ENCODE data around the gene ARL6IP4. TPM values are rescaled to one million over a fixed set of nuclear protein-coding genes. Genes with fewer than 3 reads are reported as not detected.

Gene ARL6IP4
- total RNA-seq, 2 donors from 2014 or later: 173 to 228 TPM

GRCh38 chr12:123001464-123001863, 21.0 kb downstream of the ARL6IP4 start:
- DNase-seq (ENCODE audit: low spot score) (no peak), ATAC-seq (ENCODE audit: insufficient number of reproducible peaks, low FRiP score, low read depth) (no peak)
- no peaks in the 10 kb centered on the region for H3K4me1 ChIP-seq (ENCODE audit: control insufficient read depth in 1 of 2, low read depth in 2 of 2)
- H3K27ac ChIP-seq: no peak overlapping the region
- no peaks in the 10 kb centered on the region for H3K9me3 ChIP-seq
- TF ChIP-seq CTCF (IDR thresholded peaks at IDR 0.05): no peak
- no peaks in the 10 kb centered on the region for H3K27me3 ChIP-seq (replicated peaks; ENCODE audit: insufficient read depth)
- H3K36me3 ChIP-seq: peaks cover 7% of the 10 kb centered on the region
- no peak overlapping the region for H3K4me3 ChIP-seq

GRCh38 chr12:123003257-123003656, 22.8 kb downstream of the ARL6IP4 start:
- Histone ChIP-seq H3K27me3 (replicated peaks; ENCODE audit: insufficient read depth) (no peaks in the 10 kb centered on the region), H3K4me3 (no peak overlapping the region), H3K4me1 (ENCODE audit: control insufficient read depth in 1 of 2, low read depth in 2 of 2) (no peaks in the 10 kb centered on the region), H3K36me3 (peaks cover 7% of the 10 kb centered on the region), H3K27ac (no peak overlapping the region), H3K9me3 (no peaks in the 10 kb centered on the region)
- no peak for DNase-seq (ENCODE audit: low spot score)
- no peak for ATAC-seq (ENCODE audit: insufficient number of reproducible peaks, low FRiP score, low read depth)
- TF ChIP-seq CTCF (IDR thresholded peaks at IDR 0.05): no peak

GRCh38 chr12:123004287-123004686, 23.8 kb downstream of the ARL6IP4 start:
- no peak for TF ChIP-seq CTCF (IDR thresholded peaks at IDR 0.05)

GRCh38 chr12:123005081-123005626, 24.7 kb downstream of the ARL6IP4 start:
- no peak for ATAC-seq (ENCODE audit: insufficient number of reproducible peaks, low FRiP score, low read depth)
- peaks cover 3% of the 10 kb centered on the region for H3K36me3 ChIP-seq

More at GRCh38 chr12:123004287-123004686, 23.8 kb downstream of the ARL6IP4 start:
- H3K4me3 ChIP-seq: no peak overlapping the region
- DNase-seq (ENCODE audit: low spot score) (no peak), ATAC-seq (ENCODE audit: insufficient number of reproducible peaks, low FRiP score, low read depth) (no peak)
- H3K4me1 ChIP-seq (ENCODE audit: control insufficient read depth in 1 of 2, low read depth in 2 of 2): no peaks in the 10 kb centered on the region
- no peaks in the 10 kb centered on the region for H3K9me3 ChIP-seq
- H3K27me3 ChIP-seq (replicated peaks; ENCODE audit: insufficient read depth): no peaks in the 10 kb centered on the region
- H3K27ac ChIP-seq: no peak overlapping the region
- H3K36me3 ChIP-seq: peaks cover 7% of the 10 kb centered on the region

GRCh38 chr12:123006977-123007376, 26.5 kb downstream of the ARL6IP4 start:
- H3K4me1 ChIP-seq (ENCODE audit: control insufficient read depth in 1 of 2, low read depth in 2 of 2): no peaks in the 10 kb centered on the region
- no peak for ATAC-seq (ENCODE audit: insufficient number of reproducible peaks, low FRiP score, low read depth)

More at GRCh38 chr12:123005081-123005626, 24.7 kb downstream of the ARL6IP4 start:
- Histone ChIP-seq H3K4me1 (ENCODE audit: control insufficient read depth in 1 of 2, low read depth in 2 of 2) (no peaks in the 10 kb centered on the region), H3K9me3 (no peaks in the 10 kb centered on the region), H3K4me3 (no peak overlapping the region), H3K27me3 (replicated peaks; ENCODE audit: insufficient read depth) (no peaks in the 10 kb centered on the region), H3K27ac (no peak overlapping the region)
- TF ChIP-seq CTCF (IDR thresholded peaks at IDR 0.05): no peak
- no peak for DNase-seq (ENCODE audit: low spot score)

More at GRCh38 chr12:123006977-123007376, 26.5 kb downstream of the ARL6IP4 start:
- H3K27me3 ChIP-seq (replicated peaks; ENCODE audit: insufficient read depth): no peaks in the 10 kb centered on the region
- no peak for TF ChIP-seq CTCF (IDR thresholded peaks at IDR 0.05)
- no peak overlapping the region for H3K4me3 ChIP-seq
- no peak for DNase-seq (ENCODE audit: low spot score)
- no peak overlapping the region for H3K27ac ChIP-seq
- H3K9me3 ChIP-seq: no peaks in the 10 kb centered on the region
- peaks cover 3% of the 10 kb centered on the region for H3K36me3 ChIP-seq

Data from thoracic aorta (tissue), 2 donors.